Right atrium auricular region (tissue), 2 donors: Measurements from ENCODE around the gene F8. TPM values are rescaled to one million over a fixed set of nuclear protein-coding genes. Genes with fewer than 3 reads are reported as not detected.
"Not testable (repeated sequence)": the region's sequence is repeated elsewhere in the genome, so short reads cannot be mapped to it uniquely, and the experiment has no call there.

Experiments
- DNase-seq: peaks from one replicate; pipeline ENCODE4 v3.0.0-alpha.2; 2019; ENCODE audit warnings: low spot score
- H3K27ac ChIP-seq, 2 donors: fragments of 200-600 bp; sonication (generic); 1 replicate in 1 of 2; 2 replicates in 1 of 2; pipeline ENCODE4 v1.5.1; 2016 to 2019
- H3K27me3 ChIP-seq, 2 donors: fragments of 200-600 bp; sonication (generic); one replicate each; pipeline versions ENCODE4 v1.5.1 to v1.6.0; 2017 to 2019
- H3K36me3 ChIP-seq: fragments of 200-600 bp; sonication (generic); one replicate; pipeline ENCODE4 v1.5.1; 2016
- H3K4me1 ChIP-seq, 2 donors: fragments of 200-600 bp; sonication (generic); one replicate each; pipeline versions ENCODE4 v1.5.1 to v1.6.0; 2017 to 2019
- H3K4me3 ChIP-seq, 2 donors: fragments of 200-600 bp; sonication (generic); 1 replicate in 1 of 2; 2 replicates in 1 of 2; pipeline ENCODE4 v1.5.1; 2017 to 2019; ENCODE audit warnings: mild to moderate bottlenecking in 1 of 2, moderate library complexity in 1 of 2
- H3K9me3 ChIP-seq, 2 donors: fragments of 200-600 bp; sonication (generic); one replicate each; pipeline ENCODE4 v1.5.1; 2019
- CTCF ChIP-seq, 2 donors: fragments of 200-600 bp; sonication (generic); IDR thresholded peaks; one replicate each; pipeline ENCODE4 v1.5.1; 2019; ENCODE audit warnings: antibody characterized with exemption in 2 of 2
- total RNA-seq, 2 donors: library from RNA; depleted of rRNA; stranded (reverse); fragments of >200 nt; gene quantifications; one replicate each; pipeline ENCODE4 v1.1.0, GENCODE V29; 2016

The F8 gene
- total RNA-seq, 2 donors from 2014 or later = 41.2 to 42.9 TPM

GRCh38 chrX:155023907-155024833 is 1.6 kb upstream of the F8 start:
- H3K4me1 ChIP-seq = peaks cover 0 to 5% of the 10 kb centered on the region in 2 donors
- DNase-seq = no peak
- TF ChIP-seq CTCF (IDR thresholded peaks at IDR 0.05) = no peak
- H3K9me3 ChIP-seq = no peaks in the 10 kb centered on the region
- H3K27me3 ChIP-seq = no peaks in the 10 kb centered on the region
- H3K36me3 ChIP-seq = no peaks in the 10 kb centered on the region
- H3K4me3 ChIP-seq = no peak overlapping the region
- H3K27ac ChIP-seq = no peak overlapping the region

- Histone ChIP-seq H3K27ac (peak overlapping the region in 1 of 2 donors; percentile 26), H3K9me3 (no peaks in the 10 kb centered on the region), H3K4me1 (no peaks in the 10 kb centered on the region), H3K4me3 (peak overlapping the region; percentile 0 to 18), H3K36me3 (no peaks in the 10 kb centered on the region), H3K27me3 (no peaks in the 10 kb centered on the region)
- no peak for TF ChIP-seq CTCF (IDR thresholded peaks at IDR 0.05)
- no peak for DNase-seq
These were observed 1.9 kb downstream of the F8 start for GRCh38 chrX:155020591-155020990.

- Histone ChIP-seq H3K4me3 (no peak overlapping the region), H3K27ac (peak overlapping the region; percentile 56 to 69), H3K4me1 (peaks cover 0 to 23% of the 10 kb centered on the region in 2 donors), H3K9me3 (no peaks in the 10 kb centered on the region), H3K27me3 (no peaks in the 10 kb centered on the region), H3K36me3 (no peaks in the 10 kb centered on the region)
- no peak for DNase-seq
- TF ChIP-seq CTCF (IDR thresholded peaks at IDR 0.05) = no peak
These were observed 12.5 kb downstream of the F8 start for GRCh38 chrX:155009994-155010472.

GRCh38 chrX:155008578-155008977 is 13.9 kb downstream of the F8 start:
- Histone ChIP-seq H3K4me1 (peaks cover 0 to 23% of the 10 kb centered on the region in 2 donors), H3K27ac (peak overlapping the region in 1 of 2 donors; percentile 51)
- not testable (repeated sequence) for H3K27me3 ChIP-seq, DNase-seq, H3K9me3 ChIP-seq, H3K4me3 ChIP-seq, H3K36me3 ChIP-seq

- H3K9me3 ChIP-seq, H3K4me3 ChIP-seq, H3K27me3 ChIP-seq, DNase-seq, H3K36me3 ChIP-seq: not testable (repeated sequence)
- peak overlapping the region; percentile 51 to 56 for H3K27ac ChIP-seq
- peaks cover 0 to 23% of the 10 kb centered on the region in 2 donors for H3K4me1 ChIP-seq
These were observed 15.4 kb downstream of the F8 start for GRCh38 chrX:155006913-155007671.

- not testable (repeated sequence) for H3K9me3 ChIP-seq, DNase-seq, H3K27ac ChIP-seq, H3K36me3 ChIP-seq, H3K4me3 ChIP-seq, H3K27me3 ChIP-seq
- H3K4me1 ChIP-seq = peaks cover 0 to 23% of the 10 kb centered on the region in 2 donors
These were observed 16.1 kb downstream of the F8 start for GRCh38 chrX:155006379-155006778.

- H3K27ac ChIP-seq = no peak overlapping the region
These were observed 17.3 kb downstream of the F8 start for GRCh38 chrX:155005190-155005589.

More at GRCh38 chrX:155005190-155005589, 17.3 kb downstream of the F8 start:
- TF ChIP-seq CTCF (IDR thresholded peaks at IDR 0.05) = no peak
- Histone ChIP-seq H3K27me3 (no peaks in the 10 kb centered on the region), H3K9me3 (no peaks in the 10 kb centered on the region), H3K4me1 (peaks cover 0 to 20% of the 10 kb centered on the region in 2 donors), H3K4me3 (no peak overlapping the region), H3K36me3 (no peaks in the 10 kb centered on the region)
- no peak for DNase-seq
